ENCODE results near the gene SYDE2. TPM values are rescaled to one million over a fixed set of nuclear protein-coding genes. Genes with fewer than 3 reads are reported as not detected.
"Not testable (repeated sequence)": the region's sequence is repeated elsewhere in the genome, so short reads cannot be mapped to it uniquely, and the experiment has no call there.

The SYDE2 gene
- total RNA-seq, result 0.38 and 0.64 TPM in 2 replicates

- intact Hi-C loops (cut with micrococcal nuclease), result loop anchor here (1.0 to 10.0 kb wide), 9 partner anchors 54 to 508 kb away; partner anchors contain the start of genes BCL10, C1orf52, MCOLN2 and MCOLN3
- Mint-ChIP-seq H3K4me3 (peak within 1 kb of the TSS; percentile 92), H3K27ac (peak within 1 kb of the TSS; percentile 79), H3K9me3 (no peaks in the 10 kb centered on the region), H3K4me1 (peaks cover 14% of the 10 kb centered on the region), H3K36me3 (ENCODE audit: low read depth) (no peaks in the 10 kb centered on the region), H3K27me3 (peaks cover 26% of the 10 kb centered on the region)
- TF ChIP-seq CTCF (IDR thresholded peaks at IDR 0.05), result no peak
- DNase-seq (peak; percentile 69), ATAC-seq (ENCODE audit: low read depth) (peak; percentile 81)
- POLR2A ChIA-PET, result interaction anchor here (1.7 kb wide), 1 partner anchor 75 kb away, joined by 8 read pairs; the partner anchor contains the start of gene BCL10
- CTCF ChIA-PET, result interaction anchor here (1.2 kb wide), 1 partner anchor 256 kb away, joined by 6 read pairs; no protein-coding TSS in a partner anchor
Measured at GRCh38 chr1:85200463-85201339, at the start of gene SYDE2. Gene SYDE2, minus strand, starts transcription at chr1:85201016. Its CDS starts 20 bp downstream, at chr1:85200996.

- H3K9me3 Mint-ChIP-seq; H3K27ac Mint-ChIP-seq; ATAC-seq (ENCODE audit: low read depth); H3K4me1 Mint-ChIP-seq; intact Hi-C loops (cut with micrococcal nuclease); H3K27me3 Mint-ChIP-seq; DNase-seq; H3K4me3 Mint-ChIP-seq: not testable (repeated sequence)
- POLR2A ChIA-PET, result interaction anchor here (0.5 kb wide), 1 partner anchor 282 kb away, joined by 7 read pairs; no protein-coding TSS in a partner anchor
- CTCF ChIA-PET, result interaction anchor here (2.2 kb wide), 1 partner anchor 304 kb away, joined by 7 read pairs; no protein-coding TSS in a partner anchor
- peaks cover 34% of the 10 kb centered on the region for H3K36me3 Mint-ChIP-seq (ENCODE audit: low read depth)
Measured at GRCh38 chr1:85249042-85249441, 48.2 kb upstream of the SYDE2 start.

- H3K36me3 Mint-ChIP-seq (ENCODE audit: low read depth), result peaks cover 12% of the 10 kb centered on the region
- no peaks in the 10 kb centered on the region for H3K9me3 Mint-ChIP-seq
- intact Hi-C loops (cut with micrococcal nuclease), result no loop called here
- DNase-seq (no peak), ATAC-seq (ENCODE audit: low read depth) (no peak)
- no peak overlapping the region for H3K4me3 Mint-ChIP-seq
- no peaks in the 10 kb centered on the region for H3K4me1 Mint-ChIP-seq
- ChIA-PET CTCF (interaction anchor here (2.0 kb wide), 1 partner anchor 9 kb away, joined by 5 read pairs; no protein-coding TSS in a partner anchor), POLR2A (no interaction called here)
- TF ChIP-seq CTCF (IDR thresholded peaks at IDR 0.05), result no peak
- no peaks in the 10 kb centered on the region for H3K27me3 Mint-ChIP-seq
- no peak overlapping the region for H3K27ac Mint-ChIP-seq
Measured at GRCh38 chr1:85245891-85246290, 45.1 kb upstream of the SYDE2 start.

- H3K4me3 Mint-ChIP-seq, result no peak overlapping the region
Measured at GRCh38 chr1:85245456-85245855, 44.6 kb upstream of the SYDE2 start.

More at GRCh38 chr1:85245456-85245855, 44.6 kb upstream of the SYDE2 start:
- H3K27ac Mint-ChIP-seq, result no peak overlapping the region
- no peaks in the 10 kb centered on the region for H3K27me3 Mint-ChIP-seq
- ATAC-seq (ENCODE audit: low read depth) (no peak), DNase-seq (no peak)
- POLR2A ChIA-PET, result no interaction called here
- H3K4me1 Mint-ChIP-seq, result peaks cover 3% of the 10 kb centered on the region
- intact Hi-C loops (cut with micrococcal nuclease), result no loop called here
- CTCF ChIA-PET, result interaction anchor here (2.0 kb wide), 1 partner anchor 9 kb away, joined by 5 read pairs; no protein-coding TSS in a partner anchor
- H3K36me3 Mint-ChIP-seq (ENCODE audit: low read depth), result peaks cover 8% of the 10 kb centered on the region
- TF ChIP-seq CTCF (IDR thresholded peaks at IDR 0.05), result no peak
- no peaks in the 10 kb centered on the region for H3K9me3 Mint-ChIP-seq

Measured in activated B cell treated with CpG ODN at 0.5 μM for 24 hours (primary cell).